Lung (tissue), 12 donors: ENCODE results near the gene C1orf216. TPM values are rescaled to one million over a fixed set of nuclear protein-coding genes. Genes with fewer than 3 reads are reported as not detected.

Experiments used
- ATAC-seq: fragments of 200-7000 bp; cut with Tn5 transposase; one replicate; pipeline ENCODE4 v1.9.1; 2020; ENCODE audit warnings: moderate number of reproducible peaks; ENCODE audit not compliant: insufficient read depth, low FRiP score
- DNase-seq, 3 donors: peaks; one replicate each; pipeline ENCODE4 v3.0.0-alpha.2; 2013 to 2017
- H3K27ac ChIP-seq, 2 donors: one replicate each; pipeline ENCODE4 v1.5.1; 2013; ENCODE audit warnings: mild to moderate bottlenecking in 2 of 2, moderate library complexity in 2 of 2, control low read depth in 1 of 2, inconsistent platforms in 1 of 2, low read depth in 1 of 2, low read length in 1 of 2
- H3K27me3 ChIP-seq, 3 donors: one replicate each; pipeline ENCODE4 v1.5.1; 2013; ENCODE audit warnings: low read length in 2 of 3; ENCODE audit not compliant: control insufficient read depth in 3 of 3, insufficient read depth in 3 of 3
- H3K36me3 ChIP-seq, 4 donors: one replicate each; pipeline ENCODE4 v1.5.1; 2013; ENCODE audit warnings: low read length in 4 of 4, mild to moderate bottlenecking in 1 of 4, moderate library complexity in 1 of 4; ENCODE audit not compliant: control insufficient read depth in 4 of 4, insufficient read depth in 4 of 4
- H3K4me1 ChIP-seq, 5 donors: one replicate each; pipeline ENCODE4 v1.5.1; 2013; ENCODE audit warnings: low read length in 5 of 5, mild to moderate bottlenecking in 2 of 5, moderate library complexity in 1 of 5; ENCODE audit not compliant: control insufficient read depth in 5 of 5, insufficient read depth in 5 of 5
- H3K4me3 ChIP-seq: one replicate; pipeline ENCODE4 v1.5.1; 2013; ENCODE audit warnings: mild to moderate bottlenecking, control low read depth, moderate library complexity
- H3K9ac ChIP-seq, 2 donors: one replicate each; pipeline ENCODE4 v1.5.1; 2013; ENCODE audit warnings: low read length in 2 of 2, control low read depth in 1 of 2; ENCODE audit not compliant: insufficient read depth in 1 of 2
- H3K9me3 ChIP-seq, 4 donors: one replicate each; pipeline ENCODE4 v1.5.1; 2013; ENCODE audit warnings: low read length in 3 of 4, mild to moderate bottlenecking in 1 of 4, moderate library complexity in 1 of 4; ENCODE audit not compliant: control insufficient read depth in 4 of 4, insufficient read depth in 3 of 4
- CTCF ChIP-seq: IDR thresholded peaks from 2 replicates; pipeline ENCODE4 v1.5.1; 2012; ENCODE audit warnings: mild to moderate bottlenecking; ENCODE audit errors: control extremely low read depth, extremely low read depth
- WGBS, 2 donors: extraction: QIAGEN DNeasy Blood & Tissue Kit; methylation state at CpG; one replicate each; pipeline ENCODE4 v1.1.7; 2013; 5-methylcytosine and 5-hydroxymethylcytosine counted together
- polyA plus RNA-seq, 2 donors: library from polyadenylated mRNA; stranded (reverse); fragments of 200-250 nt; gene quantifications; one replicate each; pipeline ENCODE4 v1.2.1, GENCODE V29; 2013
- total RNA-seq, 2 donors: library from RNA; depleted of rRNA in 1 of 2; stranded (reverse); fragments of >200 nt in 1 of 2; gene quantifications; one replicate each; pipeline ENCODE4 v1.2.1, GENCODE V29; 2014 to 2021
- donor health status: control.
- donor health status: control.
- donor health status: Bipolar disorder and iron deficiency.
- donor health status: healthy.
- donor health status: DM: yes; HTN: yes; CAD: no.

Gene C1orf216
- total and polyA plus RNA-seq, 4 donors, result 5.1 to 11.2 (median 8.3) TPM

- DNase-seq (no peak), ATAC-seq (no peak)
- H3K4me1 ChIP-seq, result no peaks in the 10 kb centered on the region
- peaks cover 0 to 3% (median 0%) of the 10 kb centered on the region in 4 donors for H3K36me3 ChIP-seq
- H3K9me3 ChIP-seq, result no peaks in the 10 kb centered on the region
- WGBS, 2 donors, result 28 to 52% methylated on average over 2 of the region's 2 CpGs
- TF ChIP-seq CTCF, result no peak
- H3K27ac ChIP-seq, result no peak overlapping the region
- no peak overlapping the region for H3K4me3 ChIP-seq
- H3K27me3 ChIP-seq, result no peaks in the 10 kb centered on the region
- H3K9ac ChIP-seq, result no peak overlapping the region
These were observed 43.5 kb upstream of the C1orf216 start for GRCh38 chr1:35762141-35762540.

GRCh38 chr1:35756064-35756463 lies 37.4 kb upstream of the C1orf216 start:
- TF ChIP-seq CTCF, result no peak
- H3K4me1 ChIP-seq, result no peaks in the 10 kb centered on the region
- WGBS, 2 donors, result 90 to 91% methylated on average over 1 of the region's 1 CpG

DNA sequence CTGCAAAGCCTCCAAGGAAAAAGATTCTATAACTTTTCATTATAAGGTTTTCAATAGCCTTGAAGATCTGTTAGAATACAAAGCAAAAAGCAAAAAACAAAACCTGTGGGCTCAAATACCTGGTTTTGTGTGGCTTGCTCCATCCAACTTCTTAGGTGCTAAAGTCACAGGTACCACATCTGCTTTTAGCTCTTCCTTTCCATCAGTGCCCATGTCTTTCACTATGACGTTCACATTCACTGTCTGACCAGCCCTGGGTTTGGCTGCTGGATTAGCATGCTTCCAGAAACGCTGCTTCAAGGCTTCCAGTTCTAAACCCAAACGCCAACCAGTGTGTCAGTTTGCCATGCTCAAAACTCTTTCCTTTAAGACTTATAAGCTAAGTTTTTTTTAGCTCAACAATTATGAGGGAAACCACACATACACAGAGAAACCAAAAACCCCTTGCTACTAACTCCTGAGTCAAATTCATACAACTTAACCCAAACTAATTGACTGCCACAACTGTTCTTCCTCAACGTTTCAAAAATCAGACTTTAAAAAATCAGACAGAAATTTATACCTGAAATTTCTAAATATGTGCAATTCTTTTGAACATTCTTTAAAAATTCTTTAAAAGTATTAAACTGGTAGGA lies 35.1 kb upstream of the C1orf216 start:
- TF ChIP-seq CTCF, result no peak
- ATAC-seq (no peak), DNase-seq (no peak)
- Histone ChIP-seq H3K9ac (no peak overlapping the region), H3K4me1 (no peaks in the 10 kb centered on the region), H3K27me3 (no peaks in the 10 kb centered on the region), H3K36me3 (no peaks in the 10 kb centered on the region), H3K4me3 (no peak overlapping the region), H3K9me3 (no peaks in the 10 kb centered on the region), H3K27ac (no peak overlapping the region)
- 85 to 93% methylated on average over 4 of the region's 4 CpGs for WGBS, 2 donors

More at GRCh38 chr1:35756064-35756463, 37.4 kb upstream of the C1orf216 start:
- no peak for ATAC-seq
- Histone ChIP-seq H3K9ac (no peak overlapping the region), H3K27ac (no peak overlapping the region), H3K9me3 (no peaks in the 10 kb centered on the region), H3K27me3 (no peaks in the 10 kb centered on the region), H3K4me3 (no peak overlapping the region), H3K36me3 (peaks cover 0 to 3% (median 0%) of the 10 kb centered on the region in 4 donors)
- DNase-seq, result no peak

GRCh38 chr1:35748326-35748725 lies 29.6 kb upstream of the C1orf216 start:
- ATAC-seq, result no peak
- Histone ChIP-seq H3K36me3 (no peaks in the 10 kb centered on the region), H3K4me3 (no peak overlapping the region), H3K27me3 (no peaks in the 10 kb centered on the region), H3K9ac (no peak overlapping the region), H3K4me1 (no peaks in the 10 kb centered on the region), H3K9me3 (no peaks in the 10 kb centered on the region), H3K27ac (no peak overlapping the region)
- no peak for DNase-seq
- 87 to 92% methylated on average over 3 of the region's 3 CpGs for WGBS, 2 donors
- TF ChIP-seq CTCF, result no peak
